Breast epithelium (tissue), 3 donors: Measurements from ENCODE around the gene MRPL33.

Experiments
- CTCF ChIP-seq, 3 donors: fragments of 450-650 bp; IDR thresholded peaks; one replicate each; pipeline ENCODE4 v1.5.1; 2016 to 2017; ENCODE audit warnings: antibody characterized with exemption in 3 of 3, mild to moderate bottlenecking in 3 of 3, moderate library complexity in 3 of 3
- POLR2A ChIP-seq: fragments of 450-650 bp; IDR thresholded peaks from one replicate; pipeline ENCODE4 v1.6.1; 2016; ENCODE audit warnings: antibody characterized with exemption, mild to moderate bottlenecking, moderate library complexity
- POLR2AphosphoS5 ChIP-seq, 3 donors: sonication (generic); formaldehyde crosslinking; IDR thresholded peaks; one replicate each; pipeline ENCODE4 v1.6.1; 2017; ENCODE audit warnings: antibody characterized with exemption in 3 of 3

- TF ChIP-seq POLR2A (no peak), POLR2AphosphoS5 (IDR thresholded peaks at IDR 0.05) (no peak), CTCF (IDR thresholded peaks at IDR 0.05) (no peak)
Observed at GRCh38 chr2:27822049-27822448, 50.5 kb downstream of the MRPL33 start.
